T-helper 9 cell (primary cell): Measurements from ENCODE around the gene SLC5A10.

Source experiments
- DNase-seq: peaks from one replicate; pipeline ENCODE4 v3.0.0-alpha.2; 2020

Gene SLC5A10

DNA sequence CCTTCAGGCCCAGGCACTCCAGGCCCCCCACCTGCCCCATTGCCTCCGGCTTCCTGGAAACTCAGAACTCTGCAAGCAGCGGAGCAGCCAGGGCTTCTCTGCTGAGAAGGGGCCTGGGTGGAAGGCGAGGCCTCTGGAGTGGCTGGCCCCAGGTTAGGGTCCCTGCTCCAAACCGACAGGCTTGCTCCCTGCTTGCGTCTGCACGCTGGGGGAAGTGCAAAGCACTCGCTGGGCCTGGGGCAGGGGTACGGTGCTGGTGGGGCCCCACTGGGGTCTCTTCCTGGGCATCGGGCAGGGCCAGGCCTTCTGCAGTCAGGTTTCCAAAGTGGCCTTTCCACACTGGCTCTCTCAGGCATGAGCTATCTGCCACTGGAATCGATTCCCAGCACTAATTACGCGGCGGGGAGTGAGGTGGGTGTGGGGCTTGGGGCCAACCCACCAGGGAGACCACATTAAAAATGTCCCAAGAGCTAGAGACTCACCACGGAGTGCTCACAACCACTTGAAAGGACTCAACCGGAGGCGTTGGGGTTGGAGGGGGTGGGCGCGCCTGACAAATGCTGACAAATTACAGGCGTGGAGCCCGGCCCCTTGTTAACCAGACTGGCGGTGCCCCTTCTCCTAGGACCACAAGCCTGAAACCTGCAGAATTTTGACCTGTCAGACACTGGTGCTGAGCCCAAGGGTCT is 34.7 kb downstream of the SLC5A10 start:
- no peak for DNase-seq

DNA sequence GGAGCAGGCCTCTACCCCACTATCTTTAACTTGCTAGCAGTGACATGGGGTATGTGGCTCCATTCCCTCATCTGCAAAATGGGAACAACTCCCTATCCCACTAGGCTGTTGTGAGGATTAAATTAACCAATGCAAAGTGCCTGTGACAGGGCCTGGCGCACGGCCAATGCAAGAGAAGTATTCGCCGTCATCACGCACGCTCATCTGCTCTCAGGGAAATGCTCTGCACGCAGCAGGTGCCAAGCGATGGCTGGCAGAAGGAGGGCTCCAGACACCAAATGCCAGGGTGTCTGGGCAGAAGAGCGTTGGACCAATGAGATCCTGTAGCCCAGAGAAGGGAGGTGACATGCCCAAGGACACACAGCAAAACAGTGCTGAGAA is 35.3 kb downstream of the SLC5A10 start:
- no peak for DNase-seq

DNA sequence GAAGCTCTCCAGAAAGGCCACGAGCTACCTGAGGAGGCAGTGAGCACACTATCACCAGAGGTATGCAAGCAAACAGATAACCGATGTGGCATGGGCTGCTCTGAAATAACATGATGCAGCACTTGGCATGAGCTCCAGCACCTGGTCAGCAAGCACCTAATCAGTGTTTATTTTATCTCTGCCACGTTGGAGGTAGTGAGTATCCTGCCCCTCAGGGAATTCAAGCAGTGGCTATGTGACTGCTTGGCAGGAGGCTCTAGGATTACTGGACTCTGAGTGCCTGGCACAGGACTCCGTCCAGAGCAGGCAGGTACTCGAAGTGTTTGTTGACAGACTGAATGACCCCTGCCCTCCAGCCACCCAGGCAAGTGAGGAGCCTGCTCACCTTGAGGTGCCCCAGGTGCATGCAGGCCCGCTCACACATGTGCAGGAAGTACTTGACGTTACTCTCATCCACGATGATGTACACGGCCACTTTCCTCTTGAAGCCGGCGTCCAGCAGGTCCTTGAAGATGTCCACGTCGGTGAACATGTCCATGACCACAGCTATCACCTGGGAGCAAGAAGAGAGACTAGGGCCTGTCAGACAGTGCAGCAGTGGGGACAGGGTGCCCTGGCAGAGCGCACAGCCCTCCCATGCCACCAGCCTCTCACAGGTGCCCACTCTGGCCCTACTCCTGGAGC is 36.0 kb downstream of the SLC5A10 start:
- DNase-seq: no peak

DNA sequence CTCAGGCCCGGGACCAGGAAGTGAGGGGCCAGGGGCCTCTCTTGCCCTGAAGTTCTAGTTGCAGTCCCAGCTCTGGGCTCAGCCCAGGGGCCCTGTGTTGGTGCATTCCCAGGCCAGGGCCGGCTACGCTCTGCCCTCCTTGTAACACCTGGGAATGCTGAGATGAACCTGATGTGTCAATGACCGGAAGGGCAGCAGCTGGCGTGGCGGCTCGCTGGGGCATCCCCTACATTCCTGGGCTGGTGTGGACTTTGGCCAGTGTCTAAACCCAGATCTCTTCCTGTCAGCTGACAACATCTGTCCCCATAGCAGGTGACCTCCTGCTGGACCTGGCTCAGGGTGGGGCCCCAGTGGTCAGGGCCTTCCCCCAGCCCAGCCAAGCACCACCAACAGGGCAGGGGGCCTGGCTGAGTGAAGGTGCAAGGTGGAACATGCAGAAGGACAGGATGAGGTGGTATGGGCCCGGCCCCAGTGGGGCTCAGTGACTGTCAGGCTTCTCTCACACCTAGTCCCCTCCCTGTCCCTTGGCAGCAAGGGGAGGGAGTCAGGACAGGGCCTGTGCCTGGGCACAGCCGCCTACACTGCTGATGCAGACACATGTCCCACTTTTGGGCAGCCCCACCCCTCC is 36.7 kb downstream of the SLC5A10 start:
- no peak for DNase-seq

DNA sequence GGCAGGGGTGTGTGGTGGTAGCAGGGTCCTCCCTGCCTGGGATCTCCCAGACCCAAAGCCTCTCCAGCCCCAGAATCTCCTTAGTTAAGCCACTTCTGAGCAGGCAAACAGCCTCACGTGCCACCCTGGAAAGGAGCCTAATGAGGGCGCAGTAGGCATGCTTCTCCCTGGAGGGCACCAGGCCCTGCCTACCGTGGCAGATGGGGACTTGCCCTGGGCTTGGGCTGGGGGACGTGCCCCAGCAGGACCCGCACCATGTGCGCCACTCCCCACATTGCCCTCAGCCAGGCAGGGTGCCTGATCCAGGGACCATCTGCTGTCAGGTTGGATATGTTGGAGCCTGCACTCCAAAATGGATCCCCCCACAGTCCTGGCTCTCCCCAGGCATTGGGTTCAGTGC is 38.4 kb downstream of the SLC5A10 start:
- no peak for DNase-seq

DNA sequence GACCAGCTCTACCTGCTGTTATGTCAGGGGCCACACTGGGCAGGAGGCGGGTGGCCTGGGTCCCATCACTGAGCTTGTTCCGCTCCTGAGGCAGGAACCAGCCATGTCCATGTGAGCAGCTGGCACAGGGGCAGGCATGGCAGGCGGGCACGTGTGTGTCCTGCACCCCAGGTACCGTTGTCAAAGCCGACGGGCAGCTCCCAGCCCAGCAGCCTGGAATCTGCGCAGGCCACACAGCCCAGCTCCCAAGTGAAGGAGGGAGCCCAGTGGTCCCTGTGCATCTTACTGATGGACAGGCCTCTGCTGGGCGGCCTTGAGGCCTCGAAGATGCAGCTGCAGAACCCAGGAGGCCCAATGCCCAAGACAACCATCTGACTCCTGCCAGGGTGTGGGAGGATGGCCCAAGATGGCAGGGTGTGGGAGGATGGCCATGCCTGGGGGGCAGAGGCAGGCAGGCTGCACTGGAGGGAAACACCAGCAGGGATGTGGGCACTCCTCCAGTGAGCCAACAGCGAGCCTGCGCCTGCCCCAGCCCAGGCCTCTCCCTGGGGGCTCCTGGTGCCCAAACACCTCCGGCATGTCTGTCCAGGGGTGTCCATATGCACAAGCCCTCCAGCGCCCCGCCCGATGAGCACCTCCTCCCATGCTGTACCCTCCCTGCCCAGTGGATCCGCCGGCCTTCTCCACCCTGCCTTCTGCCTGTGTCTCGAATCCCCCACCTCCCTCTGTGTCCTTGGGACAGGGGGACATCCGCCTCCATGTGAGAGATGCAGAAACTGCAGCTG is 39.8 kb downstream of the SLC5A10 start:
- DNase-seq: no peak

DNA sequence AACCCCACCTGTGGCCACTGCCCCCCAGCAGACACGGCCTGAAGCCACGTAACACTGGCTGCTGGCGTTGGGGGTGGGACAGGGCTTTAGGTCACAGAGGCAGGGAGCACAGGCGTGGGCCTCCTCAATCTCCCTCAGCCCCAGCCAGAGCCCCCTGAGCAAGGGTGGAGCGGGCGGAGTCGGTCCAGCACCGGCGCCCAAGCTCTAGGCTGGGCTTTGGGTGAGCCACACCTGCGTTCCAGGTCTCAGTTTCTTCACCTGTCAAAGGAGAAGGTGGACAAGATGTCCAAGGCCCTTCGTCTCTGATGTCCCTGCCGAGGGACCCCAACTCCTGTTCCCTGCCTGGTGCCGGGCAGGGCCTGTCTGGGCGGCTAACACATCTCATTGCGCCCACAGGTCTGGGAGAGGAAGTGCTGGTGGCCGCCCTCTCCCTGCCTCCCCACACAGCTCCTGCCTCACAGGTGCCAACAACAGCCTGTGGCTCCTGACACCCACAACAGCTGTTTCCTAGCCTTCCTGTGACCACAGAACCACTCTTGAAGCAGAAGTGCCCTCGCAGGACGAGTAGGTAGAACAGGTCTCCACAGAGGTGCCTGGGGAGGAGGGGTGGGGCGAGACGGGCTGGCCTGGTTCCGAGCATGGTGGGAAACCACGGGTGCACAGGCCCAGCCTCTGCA is 40.6 kb downstream of the SLC5A10 start:
- DNase-seq: peak; percentile 38

DNA sequence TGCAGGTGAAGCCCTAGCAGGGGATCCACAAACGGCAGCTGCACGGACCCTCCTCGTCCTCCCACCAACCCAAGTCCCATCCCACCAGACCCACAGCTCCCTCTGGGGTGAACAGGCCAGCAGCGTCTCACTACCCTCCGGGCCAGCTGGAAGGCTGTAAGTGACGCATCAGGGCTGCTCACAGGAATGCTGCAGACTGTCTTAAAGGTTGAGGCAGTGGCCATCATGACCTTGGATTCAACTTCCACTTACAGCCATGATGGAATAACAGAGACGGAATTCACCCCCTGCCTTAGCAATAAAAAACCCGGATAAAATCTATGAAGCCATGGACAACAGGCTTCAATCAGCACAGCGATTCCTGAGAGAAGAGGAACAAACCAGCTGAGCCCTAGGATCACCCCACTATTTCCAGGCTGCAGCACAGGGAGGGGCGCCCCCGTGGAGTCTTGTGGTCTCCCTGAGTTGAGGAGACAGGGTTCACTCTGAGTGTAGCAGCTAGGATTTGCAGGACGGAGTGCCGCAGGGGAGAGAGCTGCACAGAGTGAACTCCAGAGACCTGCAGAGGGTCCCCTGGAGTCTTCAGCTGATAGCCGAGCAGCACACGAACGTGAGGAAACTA is 42.1 kb downstream of the SLC5A10 start:
- DNase-seq: no peak

DNA sequence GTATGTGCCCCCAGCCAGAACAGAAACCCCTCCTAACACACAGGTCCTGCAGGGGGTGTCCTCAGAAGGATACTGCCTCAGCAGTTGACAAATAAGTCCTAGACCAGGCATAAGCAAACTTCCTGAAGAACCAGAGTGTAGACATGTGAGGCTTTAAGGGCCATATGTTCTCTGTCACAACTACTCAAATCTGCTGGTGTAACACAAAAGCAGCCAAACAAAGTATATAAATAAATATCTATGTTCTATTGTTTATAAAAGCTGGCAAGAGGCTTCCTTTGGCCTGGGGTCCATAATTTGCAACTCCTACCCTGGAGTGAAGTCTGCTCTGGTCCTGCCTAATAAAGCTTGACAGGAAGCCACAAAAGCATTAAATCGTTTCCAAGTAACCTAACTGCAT is 42.7 kb downstream of the SLC5A10 start:
- DNase-seq: no peak

DNA sequence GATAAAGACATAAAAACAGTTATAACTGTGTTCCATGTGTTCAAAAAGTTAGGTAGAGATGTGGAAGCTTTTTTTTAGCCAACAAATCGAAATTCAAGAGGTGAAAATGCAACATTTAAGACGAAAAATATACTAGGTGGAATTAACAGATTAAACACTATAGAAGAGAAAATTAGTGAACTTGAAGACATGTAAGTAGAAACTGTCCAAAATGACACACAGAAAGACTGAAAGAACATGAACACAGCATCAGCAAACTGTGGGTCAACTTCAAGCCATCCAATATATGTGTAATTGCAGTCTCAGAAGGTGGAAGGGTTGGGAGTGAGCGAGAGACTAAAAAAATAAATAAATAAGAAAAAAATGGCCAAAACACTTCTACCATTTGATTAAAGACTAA is 43.3 kb downstream of the SLC5A10 start:
- DNase-seq: no peak

DNA sequence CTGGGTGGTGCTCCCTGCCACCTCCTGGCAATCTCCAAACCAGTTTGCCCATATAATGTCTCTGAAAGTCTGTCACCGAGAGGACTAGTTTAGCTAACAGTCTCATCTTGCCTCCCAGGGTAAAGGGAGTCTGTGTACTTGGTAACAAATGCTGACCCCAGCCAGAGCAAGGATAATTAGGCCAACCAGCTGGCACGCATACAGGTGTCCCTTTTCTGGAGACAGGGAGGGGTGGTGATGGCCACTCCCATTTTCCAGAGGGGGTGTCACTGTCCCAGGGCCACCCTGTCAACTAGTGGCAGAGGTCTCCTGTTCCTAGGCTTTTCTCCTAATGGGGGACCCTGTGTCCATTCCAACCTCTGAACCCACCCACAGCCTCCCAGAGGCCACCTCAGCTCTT is 44.5 kb downstream of the SLC5A10 start:
- no peak for DNase-seq

DNA sequence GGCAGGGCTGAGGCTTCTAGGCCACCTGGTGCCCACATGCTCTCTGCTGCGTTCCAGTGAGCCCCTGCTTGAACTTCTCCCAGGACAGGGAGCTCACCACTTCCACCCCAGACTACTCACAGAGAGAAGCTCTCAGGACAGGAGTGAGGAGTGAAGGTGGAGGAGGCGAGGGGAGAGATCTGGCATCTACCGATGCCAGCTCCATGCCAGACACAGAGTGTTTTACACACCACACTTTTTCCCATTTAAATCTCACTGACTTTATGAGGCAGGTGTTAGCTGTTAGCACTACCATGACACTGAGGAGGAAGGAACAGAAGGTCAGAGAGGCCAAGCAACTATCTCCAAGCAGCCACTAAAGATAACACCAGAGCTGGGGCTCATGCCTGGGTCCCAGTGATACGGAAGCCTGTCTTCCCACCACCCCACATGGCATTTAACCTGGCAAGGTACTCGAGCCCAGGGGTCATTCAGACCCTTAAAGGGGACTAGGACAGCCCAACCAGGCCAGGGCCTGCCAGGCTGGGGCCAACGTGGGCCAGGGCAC is 45.8 kb downstream of the SLC5A10 start:
- no peak for DNase-seq

DNA sequence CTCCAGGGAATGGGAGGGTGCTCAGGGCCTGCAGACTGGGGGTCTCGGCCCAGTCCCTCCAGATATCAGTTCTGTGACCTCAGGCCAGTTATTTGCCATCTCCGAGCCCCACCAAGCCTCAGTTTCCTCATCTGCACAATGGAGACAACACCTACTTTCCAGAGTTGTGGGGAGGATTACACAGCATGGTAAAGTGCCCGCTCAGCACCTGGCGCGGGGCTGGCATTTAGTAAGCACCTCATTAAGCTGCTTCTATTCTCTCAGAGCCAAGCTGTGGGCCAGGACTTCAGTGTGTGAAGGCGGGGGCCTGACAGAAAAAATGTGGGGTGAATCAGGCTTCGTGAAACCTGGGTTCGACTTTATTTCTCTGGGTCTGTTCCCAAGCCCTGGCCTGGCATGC is 47.4 kb downstream of the SLC5A10 start:
- no peak for DNase-seq

DNA sequence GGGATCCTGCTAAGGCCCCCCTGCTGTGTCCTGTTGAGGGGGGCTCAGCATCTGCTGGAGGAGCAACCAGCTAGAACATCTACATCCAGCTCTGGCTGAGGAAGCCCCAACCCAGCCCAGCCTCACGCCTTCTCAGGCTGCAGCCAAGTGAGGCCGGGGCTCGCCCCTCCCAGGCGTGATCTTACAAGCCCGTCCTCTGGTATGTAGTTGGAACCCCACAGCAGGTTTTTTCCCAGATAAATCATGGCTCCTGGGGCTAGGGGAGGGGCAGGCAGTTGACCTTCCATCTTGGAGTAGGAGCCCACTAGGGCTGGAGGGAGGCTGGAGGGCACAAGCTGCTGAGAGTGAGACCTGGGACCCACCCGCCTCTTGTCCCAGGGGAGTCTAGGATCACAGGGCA is 47.9 kb downstream of the SLC5A10 start:
- no peak for DNase-seq

DNA sequence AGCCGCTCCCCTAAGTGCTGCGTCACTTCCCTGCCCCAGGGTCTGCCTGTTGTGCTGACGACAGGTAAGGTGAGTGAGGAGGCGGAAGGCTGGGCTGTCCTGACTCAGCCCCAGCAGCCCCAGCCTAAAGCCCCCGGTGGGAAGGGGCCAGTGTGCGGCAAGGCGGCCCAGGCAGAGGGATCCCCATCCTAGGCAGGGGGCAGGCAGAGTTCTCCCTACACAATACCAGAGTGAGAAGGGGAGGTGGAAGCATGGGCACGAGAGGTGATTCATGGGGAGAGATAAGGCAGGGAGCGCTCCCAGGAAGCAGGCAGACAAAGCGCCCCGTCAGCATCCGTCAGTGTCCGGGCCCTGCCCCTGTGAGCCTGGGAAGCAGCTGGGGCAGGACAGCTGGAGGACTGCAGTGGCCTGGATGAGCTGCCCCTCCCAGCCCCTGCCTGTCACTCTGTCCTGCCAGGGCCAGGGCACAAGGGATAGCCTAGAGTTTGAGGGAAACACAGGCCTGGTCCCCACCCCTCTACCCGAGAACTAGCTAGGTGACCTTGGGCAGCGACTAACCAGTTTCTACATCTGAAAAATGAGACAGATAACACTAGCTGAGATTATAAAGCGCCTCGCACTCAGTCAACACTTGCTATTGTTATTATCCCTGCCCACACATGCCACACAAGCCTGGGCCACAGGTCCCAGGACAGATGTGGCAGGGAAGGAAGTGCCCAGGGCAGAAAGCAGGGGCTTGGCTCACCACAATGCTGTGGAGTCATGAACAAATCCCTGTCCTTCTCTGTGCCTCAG is 48.8 kb downstream of the SLC5A10 start:
- no peak for DNase-seq

DNA sequence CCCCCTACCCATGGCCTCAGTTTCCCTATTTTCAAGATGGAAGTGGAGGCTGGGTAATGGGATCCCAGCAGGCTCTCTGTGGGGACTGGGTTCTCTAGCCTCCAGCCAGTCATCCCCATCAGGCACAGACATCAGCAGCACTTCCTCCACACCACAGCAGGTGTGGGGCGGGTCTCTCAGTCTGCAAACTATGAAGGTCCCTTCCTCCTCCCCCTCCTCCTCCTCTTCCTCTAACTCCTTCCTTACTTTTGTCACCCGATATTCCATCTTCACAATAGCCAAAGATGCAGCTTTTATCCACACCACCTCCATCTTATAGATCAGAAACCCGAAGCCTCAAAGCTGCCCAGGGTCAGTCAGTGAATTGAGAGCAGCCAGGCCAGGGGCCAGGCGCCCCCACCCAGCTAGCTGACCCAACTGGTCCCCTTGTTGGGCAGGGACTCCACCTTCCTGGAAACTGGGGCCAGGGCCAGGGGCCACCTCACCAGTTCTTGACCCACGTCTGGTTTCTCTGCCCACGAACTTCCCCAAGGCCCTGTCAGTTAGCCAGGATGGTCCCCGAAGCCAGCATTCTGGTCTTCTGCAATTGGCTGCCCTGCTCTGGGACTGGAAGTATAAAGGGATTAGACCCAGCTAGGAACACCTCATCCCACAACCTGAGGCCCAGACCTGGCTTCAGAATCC is 50.1 kb downstream of the SLC5A10 start:
- DNase-seq: no peak

DNA sequence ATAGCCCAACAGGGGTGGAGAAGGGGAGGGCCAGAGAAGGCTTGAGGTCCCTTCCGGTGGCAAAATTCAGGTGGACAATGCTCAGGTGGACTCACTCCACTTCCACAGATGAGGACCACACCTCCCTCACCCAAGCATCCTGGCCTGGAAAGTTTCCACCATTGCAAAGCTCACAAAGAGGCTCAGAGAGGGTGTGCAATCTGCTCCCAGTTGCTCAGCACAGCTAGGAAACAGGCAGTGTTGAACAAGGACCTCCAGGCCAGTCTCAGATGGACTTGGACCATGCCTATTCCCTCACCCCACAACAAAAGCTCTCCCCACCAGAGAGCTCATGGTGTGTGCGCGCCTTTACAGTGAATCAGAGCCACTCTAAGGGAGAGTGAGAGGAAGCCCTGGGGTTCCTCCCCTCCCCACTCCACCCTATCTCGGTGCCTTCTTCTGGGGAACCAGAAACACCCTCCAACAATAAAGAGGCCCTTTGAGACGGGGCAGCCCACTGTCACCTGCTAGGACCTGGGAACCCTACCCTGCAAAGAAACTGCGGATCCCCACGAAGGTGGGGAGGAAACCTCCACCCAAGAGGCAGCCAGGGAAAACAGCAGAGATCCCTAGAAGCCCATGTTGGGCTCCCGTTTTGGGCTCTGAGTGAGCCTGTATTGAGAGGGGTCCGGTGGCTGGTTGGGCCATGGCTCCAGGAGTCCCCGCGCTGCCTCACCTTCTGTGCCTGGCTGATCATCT is 51.0 kb downstream of the SLC5A10 start:
- DNase-seq: no peak

DNA sequence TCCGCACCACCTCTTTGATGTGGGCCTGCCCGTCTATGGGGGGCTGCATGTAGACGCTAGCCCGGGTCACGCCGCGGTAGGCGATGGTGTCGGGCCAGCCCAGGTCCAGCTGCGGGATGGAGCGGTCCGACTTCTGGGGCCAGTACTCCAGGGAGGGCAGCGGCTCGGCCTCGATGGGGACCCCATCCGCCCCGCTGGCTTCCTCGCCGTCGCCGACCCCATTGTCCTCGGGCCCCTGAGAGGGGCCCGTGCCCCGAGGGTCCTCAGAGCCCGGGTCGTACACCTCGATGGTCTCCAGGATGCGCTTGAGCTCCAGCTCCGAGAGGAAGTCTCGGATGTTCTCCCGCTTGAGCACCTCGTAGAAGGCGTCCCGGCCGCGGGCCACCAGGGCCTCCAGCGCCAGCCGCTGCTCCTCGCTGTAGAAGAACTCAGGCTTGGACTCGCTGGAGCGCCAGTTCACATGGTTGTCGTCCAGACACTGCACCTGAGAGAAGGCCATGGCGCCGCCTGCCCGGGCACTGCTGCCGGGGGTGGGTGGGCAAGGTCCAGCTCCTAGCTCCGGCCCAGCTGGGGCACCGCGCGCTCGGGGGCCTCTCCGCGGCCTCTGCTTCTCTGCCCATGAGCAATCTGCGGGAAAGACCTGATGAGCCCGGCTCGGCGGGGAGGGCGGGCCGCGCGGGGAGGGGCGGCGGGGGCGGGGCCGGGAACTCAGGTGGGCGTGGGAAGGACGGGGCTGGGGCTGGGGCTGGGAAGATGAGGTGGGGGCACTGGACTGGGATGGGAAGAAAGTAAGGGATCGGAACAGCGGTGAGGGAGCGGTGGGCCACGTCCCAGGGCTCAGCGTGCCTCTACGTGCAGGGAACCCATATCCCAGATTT is 51.8 kb downstream of the SLC5A10 start:
- peak; percentile 43 for DNase-seq
